Skeletal muscle tissue (tissue), 2 donors: ENCODE results near the gene CHRNA7. TPM values are rescaled to one million over a fixed set of nuclear protein-coding genes. Genes with fewer than 3 reads are reported as not detected.

Experiments
- small RNA-seq: library from RNA; depleted of rRNA; stranded (forward); fragments of <200 nt; gene quantifications from one replicate; pipeline ENCODE3, GENCODE V24; 2014
- total RNA-seq: library from RNA; depleted of rRNA; stranded (reverse); fragments of >200 nt; gene quantifications from one replicate; pipeline ENCODE4 v1.2.3, GENCODE V29; 2014

Gene CHRNA7
- total RNA-seq, 1 donor from 2014 or later: 0.52 TPM

Small RNA genes within 50 kb of the gene (small RNA-seq; reads per million reads assigned to genes)
- gene RF00019: not detected

Other genes with a start within 250 kb of the CHRNA7 start
- 3.1 TPM for gene OTUD7A, start 159.8 kb upstream of the CHRNA7 start, total RNA-seq